PC-9 (cell line): ENCODE measurements around the gene PDE4DIP.
"Not testable (repeated sequence)": the region's sequence is repeated elsewhere in the genome, so short reads cannot be mapped to it uniquely, and the experiment has no call there.

Source experiments
- CTCF ChIP-seq: fragments of 200-600 bp; sonication (generic); conservative IDR thresholded peaks from 2 replicates; pipeline ENCODE4 v1.6.1; 2017; ENCODE audit warnings: mixed run types, antibody characterized with exemption, mild to moderate bottlenecking, moderate library complexity
- EZH2 ChIP-seq: fragments of 200-600 bp; sonication (generic); IDR thresholded peaks from 2 replicates; pipeline ENCODE4 v1.8.0; 2017; ENCODE audit warnings: antibody characterized with exemption, low read depth

GRCh38 chr1:148997405-148997804 lies 153.2 kb downstream of the PDE4DIP start:
- TF ChIP-seq CTCF, EZH2: not testable (repeated sequence)
